Measurements from ENCODE around the gene TRABD2B. TPM values are rescaled to one million over a fixed set of nuclear protein-coding genes. Genes with fewer than 3 reads are reported as not detected.

Gene TRABD2B
- total RNA-seq, 1 experiment from 2014 or later = 0.96 TPM

DNA sequence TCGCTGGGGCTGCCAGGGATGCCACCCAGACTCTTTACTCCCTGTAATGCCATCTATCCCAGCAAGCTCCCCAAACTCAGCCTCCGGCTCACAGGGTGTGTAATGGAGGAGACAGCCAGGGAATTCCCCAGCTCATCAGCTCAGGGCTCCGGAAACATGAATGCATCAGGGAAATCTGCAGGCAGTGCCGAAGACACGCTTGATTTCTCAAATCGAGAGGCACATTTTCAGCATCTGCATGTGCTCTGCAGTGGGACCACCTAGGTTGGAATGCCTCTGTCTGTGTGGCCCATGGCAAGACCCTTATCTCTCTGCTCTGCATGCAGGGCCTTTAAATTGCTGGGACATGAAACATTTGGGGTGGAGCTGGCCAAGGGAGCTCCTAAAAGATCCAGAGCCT is 170.1 kb downstream of the TRABD2B start:
- no TSS peak for BruUV-seq (replicated peaks)
- no peaks in the 10 kb centered on the region for H3K27me3 Mint-ChIP-seq (ENCODE audit: insufficient read depth, unreplicated experiment)
- H3K4me1 Mint-ChIP-seq (ENCODE audit: insufficient read depth, unreplicated experiment) = no peaks in the 10 kb centered on the region
- H3K36me3 Mint-ChIP-seq (ENCODE audit: insufficient read depth, unreplicated experiment) = no peaks in the 10 kb centered on the region
- no peak overlapping the region for H3K27ac Mint-ChIP-seq (ENCODE audit: low read depth, unreplicated experiment)
- no peak overlapping the region for H3K4me3 Mint-ChIP-seq (ENCODE audit: unreplicated experiment)
- no peak for TF ChIP-seq CTCF (IDR thresholded peaks at IDR 0.05; ENCODE audit: unreplicated experiment)
- intact Hi-C loops (cut with micrococcal nuclease) = no loop called here
- no peaks in the 10 kb centered on the region for H3K9me3 Mint-ChIP-seq (ENCODE audit: unreplicated experiment)
- ChIA-PET CTCF (interaction anchor here (1.0 kb wide), 1 partner anchor 71 kb away, joined by 3 read pairs; no protein-coding TSS in a partner anchor), POLR2A (no interaction called here)
- no peak for DNase-seq (ENCODE audit: unreplicated experiment)

- POLR2A ChIA-PET = no interaction called here
- TF ChIP-seq CTCF (IDR thresholded peaks at IDR 0.05; ENCODE audit: unreplicated experiment) = no peak
- Mint-ChIP-seq H3K4me1 (ENCODE audit: insufficient read depth, unreplicated experiment) (no peaks in the 10 kb centered on the region), H3K9me3 (ENCODE audit: unreplicated experiment) (no peaks in the 10 kb centered on the region), H3K4me3 (ENCODE audit: unreplicated experiment) (no peak overlapping the region), H3K27me3 (ENCODE audit: insufficient read depth, unreplicated experiment) (no peaks in the 10 kb centered on the region), H3K36me3 (ENCODE audit: insufficient read depth, unreplicated experiment) (no peaks in the 10 kb centered on the region), H3K27ac (ENCODE audit: low read depth, unreplicated experiment) (no peak overlapping the region)
- no TSS peak for BruUV-seq (replicated peaks)
- CTCF ChIA-PET = no interaction called here
- intact Hi-C loops (cut with micrococcal nuclease) = no loop called here
- no peak for DNase-seq (ENCODE audit: unreplicated experiment)
Observed at GRCh38 chr1:47824716-47825115, 172.5 kb downstream of the TRABD2B start.

DNA sequence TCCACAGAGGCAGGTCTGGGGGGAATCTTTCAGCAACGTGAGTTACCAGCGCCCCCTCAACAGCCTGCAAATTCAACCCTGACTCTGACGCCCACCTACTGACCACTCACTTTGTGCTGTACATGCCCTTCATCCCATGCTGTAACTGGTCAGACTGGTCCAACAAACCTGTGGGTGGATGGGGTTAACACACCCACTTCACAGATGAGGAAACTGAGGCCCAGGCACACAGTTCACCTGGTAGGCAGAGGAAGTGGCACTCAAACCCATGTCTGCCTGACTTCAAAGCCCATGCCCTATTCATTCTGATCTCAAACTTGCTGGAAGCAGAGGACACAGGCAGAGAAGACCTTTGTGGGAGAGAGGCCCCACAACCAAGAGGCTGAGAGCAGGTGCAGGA is 172.9 kb downstream of the TRABD2B start:
- H3K27ac Mint-ChIP-seq (ENCODE audit: low read depth, unreplicated experiment) = no peak overlapping the region
- H3K4me3 Mint-ChIP-seq (ENCODE audit: unreplicated experiment) = no peak overlapping the region
- CTCF ChIA-PET = no interaction called here
- H3K4me1 Mint-ChIP-seq (ENCODE audit: insufficient read depth, unreplicated experiment) = no peaks in the 10 kb centered on the region
- DNase-seq (ENCODE audit: unreplicated experiment) = no peak
- H3K36me3 Mint-ChIP-seq (ENCODE audit: insufficient read depth, unreplicated experiment) = no peaks in the 10 kb centered on the region
- H3K27me3 Mint-ChIP-seq (ENCODE audit: insufficient read depth, unreplicated experiment) = no peaks in the 10 kb centered on the region
- no TSS peak for BruUV-seq (replicated peaks)
- H3K9me3 Mint-ChIP-seq (ENCODE audit: unreplicated experiment) = no peaks in the 10 kb centered on the region
- intact Hi-C loops (cut with micrococcal nuclease) = no loop called here
- POLR2A ChIA-PET = no interaction called here
- no peak for TF ChIP-seq CTCF (IDR thresholded peaks at IDR 0.05; ENCODE audit: unreplicated experiment)

DNA sequence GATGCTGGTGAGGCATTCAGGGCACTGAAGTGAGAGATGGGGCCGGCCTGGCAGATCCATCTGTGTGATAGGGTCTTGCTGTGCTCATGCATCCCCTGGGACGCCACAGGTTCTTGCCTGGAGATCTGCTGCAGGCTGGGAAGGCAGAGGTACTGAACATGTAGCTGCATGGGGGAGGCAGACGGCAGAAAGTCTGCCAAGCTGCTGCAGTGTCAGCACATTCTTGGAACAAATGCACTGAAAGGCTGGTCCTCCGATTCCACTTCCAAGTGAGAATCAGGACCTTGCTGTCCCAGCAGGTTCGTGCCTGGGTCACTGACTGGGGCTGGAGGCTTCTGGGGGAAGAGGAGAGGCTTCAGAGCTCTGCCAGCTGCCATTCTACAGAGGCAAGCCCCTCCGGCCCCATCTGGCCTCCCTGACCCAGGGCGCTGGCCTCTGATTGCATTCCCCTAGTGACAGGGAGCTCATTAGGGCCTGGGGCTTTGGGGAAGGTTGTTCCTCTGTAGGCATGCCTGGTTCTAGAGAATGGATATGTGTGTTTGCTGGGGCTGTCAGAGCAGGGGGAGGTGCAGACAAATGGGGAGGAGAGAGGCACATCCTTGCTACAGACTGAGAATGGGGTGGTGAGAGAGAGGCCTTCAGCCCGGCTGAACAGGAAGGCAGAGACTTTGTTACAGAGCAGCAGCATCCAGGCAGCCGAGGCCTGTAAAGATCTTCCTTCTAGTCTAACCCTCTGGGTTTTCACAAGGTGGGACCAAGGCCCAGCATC is 174.0 kb downstream of the TRABD2B start:
- CTCF ChIA-PET = no interaction called here
- intact Hi-C loops (cut with micrococcal nuclease) = no loop called here
- H3K4me3 Mint-ChIP-seq (ENCODE audit: unreplicated experiment) = no peak overlapping the region
- no TSS peak for BruUV-seq (replicated peaks)
- no peaks in the 10 kb centered on the region for H3K36me3 Mint-ChIP-seq (ENCODE audit: insufficient read depth, unreplicated experiment)
- TF ChIP-seq CTCF (IDR thresholded peaks at IDR 0.05; ENCODE audit: unreplicated experiment) = no peak
- no peaks in the 10 kb centered on the region for H3K9me3 Mint-ChIP-seq (ENCODE audit: unreplicated experiment)
- no peaks in the 10 kb centered on the region for H3K27me3 Mint-ChIP-seq (ENCODE audit: insufficient read depth, unreplicated experiment)
- no peak overlapping the region for H3K27ac Mint-ChIP-seq (ENCODE audit: low read depth, unreplicated experiment)
- DNase-seq (ENCODE audit: unreplicated experiment) = no peak
- POLR2A ChIA-PET = no interaction called here
- no peaks in the 10 kb centered on the region for H3K4me1 Mint-ChIP-seq (ENCODE audit: insufficient read depth, unreplicated experiment)
